Choroid plexus epithelial cell (primary cell): Measurements from ENCODE around the gene HOXC4.

Source experiments
- DNase-seq: peaks from one replicate; pipeline ENCODE4 v3.0.0-alpha.2; 2010; ENCODE audit warnings: low read depth
- H3K4me3 ChIP-seq: 2 replicates; pipeline ENCODE4 v1.5.1; 2011; ENCODE audit warnings: low read depth, mild to moderate bottlenecking, control low read depth, low read length, moderate library complexity
- TF ChIP-seq, protein P1 (sequence below): conservative IDR thresholded peaks from 2 replicates; pipeline ENCODE4 v1.5.1; 2011; ENCODE audit warnings: low read depth, mild to moderate bottlenecking, control low read depth, inconsistent platforms, low read length, moderate library complexity

HOXC4 gene

DNA sequence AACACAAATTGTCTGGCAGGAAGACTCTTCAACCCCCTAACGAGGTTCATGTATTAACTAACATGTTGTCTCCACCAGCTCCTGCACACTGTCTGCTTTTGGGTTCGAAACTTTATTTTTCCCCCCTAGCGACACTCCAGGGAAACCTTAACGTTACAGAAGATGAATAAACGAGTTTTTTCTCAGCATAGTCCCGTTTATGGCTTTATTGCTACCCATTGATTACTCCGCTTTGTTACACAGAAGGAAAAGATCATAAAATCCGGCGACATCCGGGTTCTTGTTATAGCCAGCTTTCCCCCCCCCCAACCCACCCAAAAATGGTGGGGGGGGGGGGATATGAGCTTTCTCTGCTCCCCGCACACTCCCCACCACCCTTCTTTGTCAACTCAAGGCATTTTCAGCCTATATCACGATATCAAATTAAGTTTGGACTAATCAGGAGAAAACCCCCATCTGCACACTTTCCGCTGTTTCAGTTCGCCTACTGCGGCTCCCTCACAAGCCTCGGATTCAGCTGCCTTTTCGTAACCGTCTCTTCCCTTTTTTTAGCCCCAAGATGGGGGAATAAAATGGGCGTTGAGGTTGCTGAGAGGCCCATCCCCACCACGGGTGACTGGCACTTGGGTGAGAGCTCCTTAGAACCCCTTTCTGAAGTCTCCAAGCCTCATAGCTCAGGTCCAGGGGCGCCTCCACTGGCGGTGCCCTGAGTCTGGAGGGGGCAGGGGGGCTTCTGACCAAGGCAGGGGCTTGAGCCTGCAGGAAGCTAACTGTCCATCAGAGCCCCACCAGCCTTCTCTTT, 26.8 kb upstream of the HOXC4 start:
- TF ChIP-seq, protein P1, sequence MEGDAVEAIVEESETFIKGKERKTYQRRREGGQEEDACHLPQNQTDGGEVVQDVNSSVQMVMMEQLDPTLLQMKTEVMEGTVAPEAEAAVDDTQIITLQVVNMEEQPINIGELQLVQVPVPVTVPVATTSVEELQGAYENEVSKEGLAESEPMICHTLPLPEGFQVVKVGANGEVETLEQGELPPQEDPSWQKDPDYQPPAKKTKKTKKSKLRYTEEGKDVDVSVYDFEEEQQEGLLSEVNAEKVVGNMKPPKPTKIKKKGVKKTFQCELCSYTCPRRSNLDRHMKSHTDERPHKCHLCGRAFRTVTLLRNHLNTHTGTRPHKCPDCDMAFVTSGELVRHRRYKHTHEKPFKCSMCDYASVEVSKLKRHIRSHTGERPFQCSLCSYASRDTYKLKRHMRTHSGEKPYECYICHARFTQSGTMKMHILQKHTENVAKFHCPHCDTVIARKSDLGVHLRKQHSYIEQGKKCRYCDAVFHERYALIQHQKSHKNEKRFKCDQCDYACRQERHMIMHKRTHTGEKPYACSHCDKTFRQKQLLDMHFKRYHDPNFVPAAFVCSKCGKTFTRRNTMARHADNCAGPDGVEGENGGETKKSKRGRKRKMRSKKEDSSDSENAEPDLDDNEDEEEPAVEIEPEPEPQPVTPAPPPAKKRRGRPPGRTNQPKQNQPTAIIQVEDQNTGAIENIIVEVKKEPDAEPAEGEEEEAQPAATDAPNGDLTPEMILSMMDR = no peak
- no peak for DNase-seq
- no peak overlapping the region for H3K4me3 ChIP-seq

- TF ChIP-seq, protein P1 = no peak
- no peak overlapping the region for H3K4me3 ChIP-seq
- DNase-seq = no peak
Measured at GRCh38 chr12:54027442-54027786, 26.2 kb upstream of the HOXC4 start.

DNA sequence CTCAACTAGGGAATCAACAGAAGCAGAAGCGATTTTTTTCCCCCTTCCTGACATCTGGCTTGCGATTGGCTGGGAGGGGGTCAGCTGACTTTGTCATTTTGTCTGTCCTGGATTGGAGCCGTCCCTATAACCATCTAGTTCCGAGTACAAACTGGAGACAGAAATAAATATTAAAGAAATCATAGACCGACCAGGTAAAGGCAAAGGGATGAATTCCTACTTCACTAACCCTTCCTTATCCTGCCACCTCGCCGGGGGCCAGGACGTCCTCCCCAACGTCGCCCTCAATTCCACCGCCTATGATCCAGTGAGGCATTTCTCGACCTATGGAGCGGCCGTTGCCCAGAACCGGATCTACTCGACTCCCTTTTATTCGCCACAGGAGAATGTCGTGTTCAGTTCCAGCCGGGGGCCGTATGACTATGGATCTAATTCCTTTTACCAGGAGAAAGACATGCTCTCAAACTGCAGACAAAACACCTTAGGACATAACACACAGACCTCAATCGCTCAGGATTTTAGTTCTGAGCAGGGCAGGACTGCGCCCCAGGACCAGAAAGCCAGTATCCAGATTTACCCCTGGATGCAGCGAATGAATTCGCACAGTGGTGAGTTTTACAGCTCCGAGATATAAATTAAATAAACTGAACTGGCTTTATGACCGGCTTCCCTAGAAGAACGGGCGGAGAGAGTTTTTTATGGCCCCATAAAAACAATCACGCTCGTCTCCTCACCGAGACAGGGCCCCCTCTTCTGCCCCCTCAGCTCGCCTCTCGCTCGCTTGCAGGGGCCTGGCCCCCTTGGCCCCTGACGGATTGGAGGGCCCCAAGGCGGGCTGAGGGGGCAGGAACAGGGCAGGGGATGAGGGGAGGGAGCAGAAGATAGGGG, 25.1 kb upstream of the HOXC4 start, which contains the start of gene HOXC6:
TSS of gene HOXC6 (plus strand) at position 127 of the 888 bp plus-strand sequence. CDS start at position 209, 82 bp downstream.
- TF ChIP-seq, protein P1 = no peak
- H3K4me3 ChIP-seq = no peak within 1 kb of the TSS
- no peak for DNase-seq

DNA sequence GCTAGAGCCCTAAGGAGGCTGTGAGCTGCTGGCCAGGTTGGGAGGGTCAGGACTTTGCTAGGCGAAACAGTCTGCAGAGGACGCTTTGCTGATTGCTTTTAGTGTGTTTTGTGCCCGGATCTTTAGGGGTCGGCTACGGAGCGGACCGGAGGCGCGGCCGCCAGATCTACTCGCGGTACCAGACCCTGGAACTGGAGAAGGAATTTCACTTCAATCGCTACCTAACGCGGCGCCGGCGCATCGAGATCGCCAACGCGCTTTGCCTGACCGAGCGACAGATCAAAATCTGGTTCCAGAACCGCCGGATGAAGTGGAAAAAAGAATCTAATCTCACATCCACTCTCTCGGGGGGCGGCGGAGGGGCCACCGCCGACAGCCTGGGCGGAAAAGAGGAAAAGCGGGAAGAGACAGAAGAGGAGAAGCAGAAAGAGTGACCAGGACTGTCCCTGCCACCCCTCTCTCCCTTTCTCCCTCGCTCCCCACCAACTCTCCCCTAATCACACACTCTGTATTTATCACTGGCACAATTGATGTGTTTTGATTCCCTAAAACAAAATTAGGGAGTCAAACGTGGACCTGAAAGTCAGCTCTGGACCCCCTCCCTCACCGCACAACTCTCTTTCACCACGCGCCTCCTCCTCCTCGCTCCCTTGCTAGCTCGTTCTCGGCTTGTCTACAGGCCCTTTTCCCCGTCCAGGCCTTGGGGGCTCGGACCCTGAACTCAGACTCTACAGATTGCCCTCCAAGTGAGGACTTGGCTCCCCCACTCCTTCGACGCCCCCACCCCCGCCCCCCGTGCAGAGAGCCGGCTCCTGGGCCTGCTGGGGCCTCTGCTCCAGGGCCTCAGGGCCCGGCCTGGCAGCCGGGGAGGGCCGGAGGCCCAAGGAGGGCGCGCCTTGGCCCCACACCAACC, 23.9 kb upstream of the HOXC4 start:
- TF ChIP-seq, protein P1 = no peak
- no peak overlapping the region for H3K4me3 ChIP-seq
- DNase-seq = no peak

DNA sequence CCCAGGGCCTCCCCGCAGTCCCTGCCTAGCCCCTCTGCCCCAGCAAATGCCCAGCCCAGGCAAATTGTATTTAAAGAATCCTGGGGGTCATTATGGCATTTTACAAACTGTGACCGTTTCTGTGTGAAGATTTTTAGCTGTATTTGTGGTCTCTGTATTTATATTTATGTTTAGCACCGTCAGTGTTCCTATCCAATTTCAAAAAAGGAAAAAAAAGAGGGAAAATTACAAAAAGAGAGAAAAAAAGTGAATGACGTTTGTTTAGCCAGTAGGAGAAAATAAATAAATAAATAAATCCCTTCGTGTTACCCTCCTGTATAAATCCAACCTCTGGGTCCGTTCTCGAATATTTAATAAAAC, 23.2 kb upstream of the HOXC4 start:
- no peak overlapping the region for H3K4me3 ChIP-seq
- DNase-seq = no peak
- TF ChIP-seq, protein P1 = no peak

GRCh38 chr12:54030889-54031471, 22.7 kb upstream of the HOXC4 start:
- DNase-seq = peak; percentile 3
- TF ChIP-seq, protein P1 = no peak
- H3K4me3 ChIP-seq = no peak overlapping the region
